22Rv1 (cell line): Measurements from ENCODE around the gene HSD17B10.
"Not testable (repeated sequence)": the region's sequence is repeated elsewhere in the genome, so short reads cannot be mapped to it uniquely, and the experiment has no call there.

ENCODE experiments used
- H3K27ac ChIP-seq: fragments of 450-650 bp; 2 replicates; pipeline ENCODE4 v1.5.1; 2017
- CTCF ChIP-seq: fragments of 450-650 bp; IDR thresholded peaks from 2 replicates; pipeline ENCODE4 v1.5.1; 2017; ENCODE audit warnings: mild to moderate bottlenecking
- ZFX ChIP-seq: fragments of 450-650 bp; IDR thresholded peaks from 2 replicates; pipeline ENCODE4 v1.6.1; 2017; ENCODE audit warnings: antibody characterized with exemption, borderline replicate concordance

The HSD17B10 gene

GRCh38 chrX:53421125-53421524 lies 13.0 kb downstream of the HSD17B10 start:
- TF ChIP-seq ZFX (no peak), CTCF (no peak)
- peak overlapping the region; percentile 85; the same call in 1 of the 2 replicates for H3K27ac ChIP-seq

GRCh38 chrX:53420351-53420750 lies 13.8 kb downstream of the HSD17B10 start:
- not testable (repeated sequence) for H3K27ac ChIP-seq

GRCh38 chrX:53412446-53412845 lies 21.7 kb downstream of the HSD17B10 start:
- H3K27ac ChIP-seq, result no peak overlapping the region
- TF ChIP-seq CTCF (no peak), ZFX (no peak)

- no peak overlapping the region for H3K27ac ChIP-seq
These were observed 30.6 kb downstream of the HSD17B10 start for GRCh38 chrX:53403535-53403934.

GRCh38 chrX:53398216-53398615 lies 36.0 kb downstream of the HSD17B10 start:
- no peak overlapping the region for H3K27ac ChIP-seq
- TF ChIP-seq ZFX (no peak), CTCF (no peak)

More at GRCh38 chrX:53403535-53403934, 30.6 kb downstream of the HSD17B10 start:
- TF ChIP-seq ZFX, result no peak
- no peak for TF ChIP-seq CTCF

GRCh38 chrX:53395605-53396298 lies 38.4 kb downstream of the HSD17B10 start:
- no peak overlapping the region for H3K27ac ChIP-seq
- TF ChIP-seq CTCF, result no peak
- no peak for TF ChIP-seq ZFX

- no peak overlapping the region for H3K27ac ChIP-seq
- TF ChIP-seq CTCF (no peak), ZFX (no peak)
These were observed 50.6 kb downstream of the HSD17B10 start for GRCh38 chrX:53383376-53384076.
